Uterus (tissue), 4 donors: ENCODE results near the gene ZNRF2. TPM values are rescaled to one million over a fixed set of nuclear protein-coding genes. Genes with fewer than 3 reads are reported as not detected.

Experiments
- DNase-seq, 2 donors: peaks; one replicate each; pipeline ENCODE4 v3.0.0-alpha.2; 2019 to 2020
- H3K27ac ChIP-seq, 2 donors: fragments of 200-600 bp; sonication (generic); 1 replicate in 1 of 2; 2 replicates in 1 of 2; pipeline ENCODE4 v1.5.1; 2016 to 2018
- H3K27me3 ChIP-seq, 2 donors: fragments of 200-600 bp; sonication (generic); one replicate each; pipeline ENCODE4 v1.5.1; 2018 to 2019; ENCODE audit warnings: control low read depth in 1 of 2
- H3K36me3 ChIP-seq, 2 donors: fragments of 200-600 bp; sonication (generic); one replicate each; pipeline ENCODE4 v1.5.1; 2019; ENCODE audit warnings: control low read depth in 1 of 2
- H3K4me1 ChIP-seq, 2 donors: fragments of 200-600 bp; sonication (generic); one replicate each; pipeline ENCODE4 v1.5.1; 2018 to 2019; ENCODE audit warnings: control low read depth in 1 of 2
- H3K4me3 ChIP-seq, 2 donors: fragments of 200-600 bp; sonication (generic); 1 replicate in 1 of 2; 2 replicates in 1 of 2; pipeline ENCODE4 v1.5.1; 2018 to 2019; ENCODE audit warnings: mild to moderate bottlenecking in 1 of 2
- H3K9me3 ChIP-seq, 2 donors: fragments of 200-600 bp; sonication (generic); one replicate each; pipeline ENCODE4 v1.5.1; 2019; ENCODE audit warnings: control low read depth in 1 of 2
- CTCF ChIP-seq, 4 experiments: fragments of 200-600 bp in 2 of 4; fragments of 450-650 bp in 2 of 4; sonication (generic) in 2 of 4; IDR thresholded peaks; one replicate each; pipeline ENCODE4 v1.5.1; 2016 to 2019; ENCODE audit warnings: antibody characterized with exemption in 4 of 4, mild to moderate bottlenecking in 2 of 4, moderate library complexity in 1 of 4
- POLR2A ChIP-seq, 2 donors: fragments of 450-650 bp; IDR thresholded peaks; one replicate each; pipeline ENCODE4 v1.6.1; 2016; ENCODE audit warnings: antibody characterized with exemption in 2 of 2, mild to moderate bottlenecking in 1 of 2, moderate library complexity in 1 of 2
- intact Hi-C: fragments of 100-400 bp; cut with DNase I; formaldehyde crosslinking; loops from one replicate; pipeline ENCODE4 v1.15.1; 2023; ENCODE audit warnings: low total_unique reads
- total RNA-seq, 4 donors: library from RNA; depleted of rRNA in 3 of 4; stranded (reverse); fragments of >200 nt in 3 of 4; gene quantifications; one replicate each; pipeline versions ENCODE4 v1.1.0 to v1.2.4, GENCODE V29; 2014 to 2023
- donor health status: DM: yes; HTN: yes; CAD: no.

ZNRF2 gene
- 10 to 100 TPM; 22.0 to 40.6 (median 27.3) TPM for total RNA-seq

- intact Hi-C loops = loop anchor here (5.0 kb wide), 1 partner anchor 128 kb away; no protein-coding TSS in a partner anchor
- Histone ChIP-seq H3K27me3 (no peaks in the 10 kb centered on the region), H3K4me3 (peak within 1 kb of the TSS; percentile 91 to 97), H3K27ac (peak within 1 kb of the TSS; percentile 98 to 99), H3K4me1 (peaks cover 0 to 4% of the 10 kb centered on the region in 2 donors), H3K36me3 (no peaks in the 10 kb centered on the region), H3K9me3 (no peaks in the 10 kb centered on the region)
- TF ChIP-seq CTCF (IDR thresholded peaks at IDR 0.05) (peak; percentile 25 to 71 (median 54)), POLR2A (IDR thresholded peaks at IDR 0.05) (peak; percentile 76 to 77)
- peak; percentile 98 to 99 for DNase-seq
Measured at GRCh38 chr7:30284298-30285066, at the start of gene ZNRF2. Gene ZNRF2 (plus strand): TSS chr7:30284597. CDS start chr7:30285358, 761 bp downstream.

GRCh38 chr7:30237271-30237695 lies 47.1 kb upstream of the ZNRF2 start:
- Histone ChIP-seq H3K4me1 (no peaks in the 10 kb centered on the region), H3K36me3 (no peaks in the 10 kb centered on the region), H3K9me3 (no peaks in the 10 kb centered on the region), H3K27ac (no peak overlapping the region), H3K27me3 (no peaks in the 10 kb centered on the region), H3K4me3 (no peak overlapping the region)
- intact Hi-C loops = no loop called here
- DNase-seq = no peak
- TF ChIP-seq POLR2A (IDR thresholded peaks at IDR 0.05) (no peak), CTCF (IDR thresholded peaks at IDR 0.05) (no peak)

GRCh38 chr7:30238721-30239441 lies 45.5 kb upstream of the ZNRF2 start:
- H3K36me3 ChIP-seq = no peaks in the 10 kb centered on the region
- no peaks in the 10 kb centered on the region for H3K27me3 ChIP-seq
- no peak overlapping the region for H3K4me3 ChIP-seq
- intact Hi-C loops = no loop called here
- no peaks in the 10 kb centered on the region for H3K9me3 ChIP-seq
- H3K4me1 ChIP-seq = no peaks in the 10 kb centered on the region
- H3K27ac ChIP-seq = no peak overlapping the region
- TF ChIP-seq POLR2A (IDR thresholded peaks at IDR 0.05) (no peak), CTCF (IDR thresholded peaks at IDR 0.05) (no peak)
- DNase-seq = no peak

- intact Hi-C loops = no loop called here
- Histone ChIP-seq H3K27me3 (no peaks in the 10 kb centered on the region), H3K36me3 (no peaks in the 10 kb centered on the region), H3K9me3 (no peaks in the 10 kb centered on the region), H3K27ac (no peak overlapping the region), H3K4me1 (no peaks in the 10 kb centered on the region), H3K4me3 (no peak overlapping the region)
- no peak for DNase-seq
- no peak for TF ChIP-seq CTCF (IDR thresholded peaks at IDR 0.05)
- TF ChIP-seq POLR2A (IDR thresholded peaks at IDR 0.05) = no peak
Measured at GRCh38 chr7:30240106-30240800, 44.1 kb upstream of the ZNRF2 start.
